GM12892 (cell line): Measurements from ENCODE around the gene CAMKK1.
A peak's percentile ranks its signal among the peaks of the same experiment; 100 is the strongest.

Source experiments
- POLR2A ChIP-seq: IDR thresholded peaks from 2 replicates; pipeline ENCODE4 v1.6.1; 2011; ENCODE audit warnings: low read depth, low read length, control low read depth
- POLR2AphosphoS5 ChIP-seq: IDR thresholded peaks from 2 replicates; pipeline ENCODE4 v1.6.1; 2011; ENCODE audit warnings: low read depth, low read length, control low read depth
- TAF1 ChIP-seq: IDR thresholded peaks from 2 replicates; pipeline ENCODE4 v1.6.1; 2011; ENCODE audit warnings: low read depth, mild to moderate bottlenecking, control low read depth, low read length, borderline replicate concordance

DNA sequence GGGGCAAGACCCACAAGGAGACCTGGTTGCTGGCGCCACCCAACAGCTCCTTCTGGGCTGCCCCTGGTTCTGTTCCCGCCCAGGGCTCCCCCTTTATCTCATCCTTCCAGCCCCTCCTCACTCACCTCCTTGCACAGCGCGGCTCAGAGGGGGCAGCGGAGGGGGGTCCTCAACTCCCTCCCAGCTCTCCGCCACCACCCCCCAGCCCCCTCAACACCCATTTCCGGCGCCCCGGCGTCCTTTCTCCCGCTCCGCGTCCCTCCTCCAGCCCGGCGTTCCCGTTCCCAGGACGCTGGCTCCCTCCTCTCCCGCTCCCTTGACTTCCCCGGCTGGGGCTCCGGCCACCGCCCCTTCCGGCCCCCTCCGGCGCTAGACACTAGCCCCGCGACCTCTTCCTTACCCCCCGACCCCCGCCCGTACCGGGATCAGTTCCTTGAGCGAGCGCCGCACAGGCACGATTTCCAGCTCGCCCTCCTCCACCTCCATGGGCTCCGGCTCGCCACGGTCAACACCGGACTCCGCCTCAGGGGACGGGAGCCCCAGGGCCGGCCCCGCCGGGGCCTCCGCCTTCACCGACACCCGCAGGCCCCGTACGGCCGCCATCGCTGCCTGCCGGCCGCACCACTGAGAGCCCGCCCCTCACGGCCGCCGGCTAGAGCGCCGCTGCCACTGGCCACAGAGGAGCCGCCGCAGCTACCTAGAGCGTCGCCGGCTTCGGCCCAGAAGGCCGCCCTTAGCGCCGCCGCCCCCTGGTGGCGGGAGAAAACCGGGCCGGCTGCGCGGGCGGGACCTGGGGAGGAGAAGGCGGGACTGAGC is 47.0 kb downstream of the CAMKK1 start, which contains the start of gene NCBP3:
- TF ChIP-seq POLR2AphosphoS5 (peak; percentile 72), POLR2A (peak; percentile 91), TAF1 (peak; percentile 92)
